Chondrocyte (in vitro differentiated cells): ENCODE data around the gene PAK4. TPM values are rescaled to one million over a fixed set of nuclear protein-coding genes. Genes with fewer than 3 reads are reported as not detected.
A peak's percentile ranks its signal among the peaks of the same experiment; 100 is the strongest.

ENCODE experiments used
- DNase-seq: peaks from one replicate; pipeline ENCODE4 v3.0.0; 2021; ENCODE audit warnings: mixed read lengths, low spot score
- H3K27ac Mint-ChIP-seq: one replicate; pipeline ENCODE4 v1.8.0; 2021; ENCODE audit warnings: mild to moderate bottlenecking, moderate library complexity, mixed read lengths; ENCODE audit not compliant: unreplicated experiment
- H3K27me3 Mint-ChIP-seq: 2 replicates; pipeline ENCODE4 v1.8.0; 2021; ENCODE audit warnings: low read depth, mixed read lengths
- H3K36me3 Mint-ChIP-seq: 2 replicates; pipeline ENCODE4 v1.8.0; 2021; ENCODE audit warnings: low read depth, mixed read lengths
- H3K4me1 Mint-ChIP-seq: 2 replicates; pipeline ENCODE4 v1.8.0; 2021; ENCODE audit warnings: low read depth, mild to moderate bottlenecking, mixed read lengths
- H3K4me3 Mint-ChIP-seq: one replicate; pipeline ENCODE4 v1.8.0; 2021; ENCODE audit warnings: mild to moderate bottlenecking, moderate library complexity, mixed read lengths; ENCODE audit not compliant: unreplicated experiment
- H3K9me3 Mint-ChIP-seq: 2 replicates; pipeline ENCODE4 v1.8.0; 2021; ENCODE audit warnings: low read depth, mixed read lengths
- CTCF ChIP-seq: fragments of 200-600 bp; sonication (generic); IDR thresholded peaks from 2 replicates; pipeline ENCODE4 v1.5.0; 2021; ENCODE audit warnings: antibody characterized with exemption, mild to moderate bottlenecking, moderate library complexity
- total RNA-seq: library from RNA; stranded (reverse); gene quantifications from 3 replicates; pipeline ENCODE4 v1.2.1, GENCODE V29; 2021

The PAK4 gene
- total RNA-seq, 1 donor from 2014 or later: 14.4 TPM

- no peak overlapping the region for H3K4me3 Mint-ChIP-seq
- no peaks in the 10 kb centered on the region for H3K9me3 Mint-ChIP-seq
- no peak overlapping the region for H3K27ac Mint-ChIP-seq
- no peaks in the 10 kb centered on the region for H3K4me1 Mint-ChIP-seq
- H3K27me3 Mint-ChIP-seq: peaks cover 18% of the 10 kb centered on the region
- no peaks in the 10 kb centered on the region for H3K36me3 Mint-ChIP-seq
- no peak for TF ChIP-seq CTCF
- no peak for DNase-seq
Measured at GRCh38 chr19:39104186-39104596, 21.4 kb upstream of the PAK4 start.

- no peak for TF ChIP-seq CTCF
- DNase-seq: no peak
- Mint-ChIP-seq H3K9me3 (no peaks in the 10 kb centered on the region), H3K27ac (no peak overlapping the region), H3K27me3 (peaks cover 23% of the 10 kb centered on the region), H3K4me1 (no peaks in the 10 kb centered on the region), H3K4me3 (no peak overlapping the region), H3K36me3 (no peaks in the 10 kb centered on the region)
Measured at GRCh38 chr19:39106194-39106593, 19.4 kb upstream of the PAK4 start.

GRCh38 chr19:39109641-39110040 is 15.9 kb upstream of the PAK4 start:
- DNase-seq: no peak
- no peak overlapping the region for H3K27ac Mint-ChIP-seq
- H3K4me1 Mint-ChIP-seq: peaks cover 4% of the 10 kb centered on the region
- H3K9me3 Mint-ChIP-seq: no peaks in the 10 kb centered on the region
- H3K27me3 Mint-ChIP-seq: peaks cover 23% of the 10 kb centered on the region
- TF ChIP-seq CTCF: no peak
- no peaks in the 10 kb centered on the region for H3K36me3 Mint-ChIP-seq
- H3K4me3 Mint-ChIP-seq: no peak overlapping the region

- peaks cover 22% of the 10 kb centered on the region for H3K27me3 Mint-ChIP-seq
- H3K4me1 Mint-ChIP-seq: peaks cover 4% of the 10 kb centered on the region
- H3K36me3 Mint-ChIP-seq: no peaks in the 10 kb centered on the region
- DNase-seq: no peak
- TF ChIP-seq CTCF: peak; percentile 85
- H3K27ac Mint-ChIP-seq: no peak overlapping the region
- no peaks in the 10 kb centered on the region for H3K9me3 Mint-ChIP-seq
- H3K4me3 Mint-ChIP-seq: no peak overlapping the region
Measured at GRCh38 chr19:39110263-39110967, 15.2 kb upstream of the PAK4 start.

- Mint-ChIP-seq H3K4me1 (peaks cover 4% of the 10 kb centered on the region), H3K4me3 (no peak overlapping the region), H3K9me3 (no peaks in the 10 kb centered on the region), H3K27ac (no peak overlapping the region), H3K27me3 (peaks cover 16% of the 10 kb centered on the region), H3K36me3 (no peaks in the 10 kb centered on the region)
- no peak for DNase-seq
- no peak for TF ChIP-seq CTCF
Measured at GRCh38 chr19:39111593-39112199, 13.9 kb upstream of the PAK4 start.
